ENCODE data around the gene ATP9B. TPM values are rescaled to one million over a fixed set of nuclear protein-coding genes. Genes with fewer than 3 reads are reported as not detected.

The ATP9B gene
- total RNA-seq, 1 donor from 2014 or later: 34.1 TPM

DNA sequence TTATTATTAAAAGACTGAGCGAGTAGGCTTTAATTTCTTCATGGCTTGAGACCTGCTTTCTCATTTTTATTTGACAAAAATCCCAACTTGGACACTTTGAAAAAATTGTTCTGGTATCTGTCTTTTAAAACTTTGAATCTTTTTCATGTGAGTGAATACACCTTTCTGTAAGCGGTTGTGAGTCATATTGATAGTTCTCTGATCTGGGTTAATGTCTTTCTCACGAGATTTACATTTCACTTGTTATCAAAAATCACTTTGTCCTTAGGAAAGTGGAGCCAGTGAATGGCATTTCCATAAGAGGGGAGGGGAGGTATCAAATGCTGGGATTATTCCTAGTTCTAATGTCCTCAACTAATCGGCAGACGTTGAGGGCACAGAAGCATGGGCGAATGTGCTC, 36.3 kb downstream of the ATP9B start:
- Mint-ChIP-seq H3K4me1 (ENCODE audit: unreplicated experiment) (peaks cover 6% of the 10 kb centered on the region), H3K27ac (no peak overlapping the region), H3K36me3 (peaks cover 35% of the 10 kb centered on the region), H3K9me3 (no peaks in the 10 kb centered on the region), H3K27me3 (no peaks in the 10 kb centered on the region), H3K4me3 (no peak overlapping the region)
- DNase-seq (ENCODE audit: extremely low spot score, unreplicated experiment): no peak
- TF ChIP-seq, protein P1, sequence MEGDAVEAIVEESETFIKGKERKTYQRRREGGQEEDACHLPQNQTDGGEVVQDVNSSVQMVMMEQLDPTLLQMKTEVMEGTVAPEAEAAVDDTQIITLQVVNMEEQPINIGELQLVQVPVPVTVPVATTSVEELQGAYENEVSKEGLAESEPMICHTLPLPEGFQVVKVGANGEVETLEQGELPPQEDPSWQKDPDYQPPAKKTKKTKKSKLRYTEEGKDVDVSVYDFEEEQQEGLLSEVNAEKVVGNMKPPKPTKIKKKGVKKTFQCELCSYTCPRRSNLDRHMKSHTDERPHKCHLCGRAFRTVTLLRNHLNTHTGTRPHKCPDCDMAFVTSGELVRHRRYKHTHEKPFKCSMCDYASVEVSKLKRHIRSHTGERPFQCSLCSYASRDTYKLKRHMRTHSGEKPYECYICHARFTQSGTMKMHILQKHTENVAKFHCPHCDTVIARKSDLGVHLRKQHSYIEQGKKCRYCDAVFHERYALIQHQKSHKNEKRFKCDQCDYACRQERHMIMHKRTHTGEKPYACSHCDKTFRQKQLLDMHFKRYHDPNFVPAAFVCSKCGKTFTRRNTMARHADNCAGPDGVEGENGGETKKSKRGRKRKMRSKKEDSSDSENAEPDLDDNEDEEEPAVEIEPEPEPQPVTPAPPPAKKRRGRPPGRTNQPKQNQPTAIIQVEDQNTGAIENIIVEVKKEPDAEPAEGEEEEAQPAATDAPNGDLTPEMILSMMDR (conservative IDR thresholded peaks at IDR 0.05): no peak

DNA sequence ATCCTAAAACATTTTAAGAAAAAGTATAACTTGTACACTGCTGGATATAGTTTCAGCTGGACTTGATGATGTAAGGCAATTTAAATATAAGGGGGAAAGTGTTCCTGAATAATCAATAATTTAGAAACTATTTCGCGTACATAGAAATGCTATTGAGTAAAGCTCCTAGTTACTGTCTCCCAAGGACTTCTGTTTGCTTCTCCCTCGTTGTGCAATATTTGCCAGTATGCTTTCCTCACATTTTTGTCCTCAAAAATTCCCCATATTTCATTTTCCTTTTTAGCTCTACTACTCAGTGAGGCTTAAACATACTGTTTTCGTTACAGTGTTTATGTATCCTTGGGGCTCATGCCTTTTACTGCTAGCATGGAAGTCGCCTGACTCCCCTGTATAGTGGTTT, 36.9 kb downstream of the ATP9B start:
- TF ChIP-seq, protein P1 (conservative IDR thresholded peaks at IDR 0.05): no peak

DNA sequence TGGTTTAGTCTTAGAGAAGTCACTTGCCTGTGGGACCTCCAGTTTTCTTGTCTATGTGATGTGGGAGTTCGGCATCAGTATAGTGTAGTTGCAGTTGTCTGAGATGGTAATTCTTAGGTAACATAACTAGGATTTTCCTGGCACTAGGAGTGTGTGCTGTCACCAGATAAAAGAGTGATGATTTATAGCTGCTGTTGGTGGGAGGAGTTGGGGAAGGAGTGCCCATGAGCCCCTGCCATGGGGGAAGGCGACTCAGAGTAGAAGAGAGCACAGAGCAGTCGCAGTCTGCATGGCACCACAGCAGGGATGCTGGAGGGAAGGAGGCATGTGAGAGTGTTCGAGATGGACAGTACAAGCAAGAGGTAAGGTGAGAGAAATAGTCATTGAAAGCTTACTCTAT, 38.7 kb downstream of the ATP9B start:
- H3K9me3 Mint-ChIP-seq: no peaks in the 10 kb centered on the region
- H3K4me1 Mint-ChIP-seq (ENCODE audit: unreplicated experiment): peaks cover 6% of the 10 kb centered on the region
- no peak for DNase-seq (ENCODE audit: extremely low spot score, unreplicated experiment)
- no peak overlapping the region for H3K4me3 Mint-ChIP-seq
- H3K27ac Mint-ChIP-seq: no peak overlapping the region
- peaks cover 21% of the 10 kb centered on the region for H3K36me3 Mint-ChIP-seq
- H3K27me3 Mint-ChIP-seq: no peaks in the 10 kb centered on the region
- TF ChIP-seq, protein P1 (conservative IDR thresholded peaks at IDR 0.05): no peak

More for the DNA sequence above, 36.9 kb downstream of the ATP9B start:
- Mint-ChIP-seq H3K4me1 (ENCODE audit: unreplicated experiment) (peaks cover 6% of the 10 kb centered on the region), H3K36me3 (peaks cover 31% of the 10 kb centered on the region), H3K27ac (no peak overlapping the region), H3K9me3 (no peaks in the 10 kb centered on the region), H3K4me3 (no peak overlapping the region), H3K27me3 (no peaks in the 10 kb centered on the region)
- no peak for DNase-seq (ENCODE audit: extremely low spot score, unreplicated experiment)

DNA sequence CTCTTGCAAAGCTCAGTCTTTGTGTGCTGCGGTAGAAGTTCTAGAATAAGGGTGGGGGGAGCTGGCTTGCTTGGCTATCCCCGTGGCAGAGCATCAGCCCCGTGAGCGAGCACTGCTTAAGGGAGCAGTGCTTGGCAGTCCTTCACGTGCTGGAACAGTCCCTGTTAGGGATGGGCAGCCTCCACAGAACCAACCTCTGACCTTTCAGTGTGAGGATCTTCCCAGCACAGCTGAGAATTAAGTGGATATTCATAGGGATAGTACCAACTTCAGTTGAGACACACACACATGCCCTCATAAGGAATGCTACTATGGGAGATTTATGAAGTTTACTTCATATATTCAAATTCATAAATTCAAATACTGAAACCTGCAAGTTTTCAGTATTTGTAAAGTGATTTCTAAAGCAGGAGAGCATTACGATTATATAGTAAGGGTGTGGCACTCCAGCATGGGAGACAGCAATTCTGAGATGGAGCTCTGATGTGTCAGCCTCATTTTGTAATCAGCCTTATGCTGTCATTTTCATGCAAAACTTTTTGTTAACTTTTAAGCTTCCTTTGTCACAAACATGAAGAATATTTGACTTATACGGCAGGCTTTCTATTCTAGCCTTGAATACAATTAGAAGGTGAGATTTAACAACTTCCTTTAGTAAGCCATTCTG, 39.5 kb downstream of the ATP9B start:
- TF ChIP-seq, protein P1 (conservative IDR thresholded peaks at IDR 0.05): no peak
- no peak for DNase-seq (ENCODE audit: extremely low spot score, unreplicated experiment)
- Mint-ChIP-seq H3K4me1 (ENCODE audit: unreplicated experiment) (peaks cover 6% of the 10 kb centered on the region), H3K27me3 (no peaks in the 10 kb centered on the region), H3K36me3 (peaks cover 19% of the 10 kb centered on the region), H3K27ac (no peak overlapping the region), H3K9me3 (no peaks in the 10 kb centered on the region), H3K4me3 (no peak overlapping the region)

DNA sequence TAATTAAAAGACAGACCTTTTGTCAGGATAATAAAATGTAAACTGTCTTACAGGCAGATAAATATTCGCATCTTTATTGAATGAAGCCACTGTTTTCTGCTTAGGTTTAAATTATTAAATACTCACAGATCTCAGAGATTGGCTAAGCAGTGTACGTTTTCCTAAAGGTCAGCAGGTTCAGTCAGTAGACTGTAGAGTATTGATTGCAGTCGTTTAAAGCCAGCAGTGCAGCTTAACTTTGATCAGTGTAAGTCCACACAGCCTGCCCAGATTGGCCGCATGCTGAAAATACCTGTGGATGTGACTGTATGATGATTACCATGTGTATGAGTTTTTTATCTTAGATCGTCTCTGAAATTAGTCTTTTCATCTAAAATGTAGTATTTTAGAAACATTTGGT, 42.3 kb downstream of the ATP9B start:
- Mint-ChIP-seq H3K9me3 (no peaks in the 10 kb centered on the region), H3K4me3 (no peak overlapping the region), H3K36me3 (peaks cover 22% of the 10 kb centered on the region), H3K4me1 (ENCODE audit: unreplicated experiment) (peaks cover 6% of the 10 kb centered on the region), H3K27ac (no peak overlapping the region), H3K27me3 (no peaks in the 10 kb centered on the region)
- TF ChIP-seq, protein P1 (conservative IDR thresholded peaks at IDR 0.05): no peak
- no peak for DNase-seq (ENCODE audit: extremely low spot score, unreplicated experiment)
